HG03064 (cell line): ENCODE measurements around the gene TNIK.
"Not testable (repeated sequence)": the region's sequence is repeated elsewhere in the genome, so short reads cannot be mapped to it uniquely, and the experiment has no call there.

ENCODE experiments used
- ATAC-seq: cut with Tn5 transposase; IDR thresholded peaks from one replicate; pipeline ENCODE4 v1.9.1; 2021; ENCODE audit warnings: low read depth; ENCODE audit not compliant: unreplicated experiment

Gene TNIK

DNA sequence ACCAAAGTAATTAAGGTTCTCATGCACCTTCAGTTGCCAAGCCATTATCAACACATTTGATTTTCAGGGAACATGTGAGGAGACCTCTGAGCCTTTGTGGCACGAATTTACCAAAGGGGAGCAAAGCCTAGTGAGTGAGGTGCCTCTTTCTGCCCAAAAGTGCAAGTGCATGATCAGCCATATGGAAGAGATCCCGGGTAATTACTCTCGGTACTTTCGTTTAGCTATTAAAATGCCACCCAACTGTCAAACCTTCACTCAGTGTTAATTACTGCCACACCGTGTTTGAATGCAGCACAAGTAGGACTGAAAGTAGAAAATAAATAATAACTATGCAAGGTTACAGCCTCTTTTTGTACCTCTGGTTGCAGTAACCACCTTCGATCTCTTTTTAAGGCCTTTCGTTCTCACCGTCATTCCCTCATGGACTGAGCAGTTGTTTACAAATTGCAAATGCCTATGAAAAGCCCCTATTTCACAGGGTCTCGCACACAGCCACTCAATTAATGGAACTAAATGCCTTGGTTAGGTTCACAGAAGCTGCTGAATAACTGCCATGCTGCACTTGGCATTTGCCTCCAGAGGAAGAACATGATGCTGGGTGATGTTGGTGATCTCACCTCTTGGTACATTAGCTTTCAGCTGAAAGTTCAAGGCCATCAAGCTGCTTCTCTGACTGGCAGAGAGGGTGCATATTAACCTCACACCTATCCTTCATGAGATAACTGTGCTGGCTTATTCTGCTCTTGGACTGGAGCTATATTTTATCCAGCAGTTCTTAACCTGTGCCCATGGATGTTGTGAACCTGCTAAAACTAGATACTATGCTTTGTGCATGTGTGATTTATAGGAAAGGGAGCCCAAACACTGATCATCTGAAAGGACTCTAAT is 69.9 kb downstream of the TNIK start:
- no peak for ATAC-seq

DNA sequence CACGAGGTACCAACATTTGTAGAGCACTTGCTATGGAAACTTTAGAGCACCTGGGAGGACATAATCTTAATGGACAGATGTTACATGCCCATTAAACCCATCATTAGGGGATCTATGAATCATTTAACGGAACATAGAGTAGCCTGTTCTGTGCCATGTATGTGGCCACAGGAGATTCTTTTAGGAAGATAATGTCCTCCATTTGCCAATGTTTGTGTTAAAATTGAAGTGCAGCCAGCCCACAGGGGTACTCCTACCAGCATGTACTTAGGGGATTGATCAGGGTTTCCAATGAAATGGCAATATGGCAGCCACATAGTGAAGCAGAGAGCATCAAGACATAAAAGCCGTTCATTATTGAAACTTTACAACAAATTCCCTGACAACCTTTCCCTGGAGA is 70.7 kb downstream of the TNIK start:
- no peak for ATAC-seq

DNA sequence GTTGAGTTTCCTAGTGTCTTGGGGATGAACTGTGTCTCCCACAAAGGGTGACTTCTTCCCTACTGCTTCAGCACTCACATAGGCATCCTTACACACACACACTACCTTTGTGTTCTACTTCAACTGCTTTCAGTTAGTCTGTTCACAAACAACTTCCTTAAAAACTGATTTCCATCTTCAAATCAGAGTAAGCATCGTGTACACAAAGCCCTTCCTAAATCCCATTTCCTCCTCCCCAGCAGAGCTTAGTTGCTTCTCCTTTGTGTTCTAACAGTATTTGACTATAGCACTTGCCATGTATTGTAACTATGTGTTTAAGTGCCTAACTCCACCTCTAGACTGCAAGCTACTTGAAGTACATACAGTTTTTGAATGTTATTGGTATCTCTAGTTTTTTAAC is 71.7 kb downstream of the TNIK start:
- ATAC-seq, result no peak

DNA sequence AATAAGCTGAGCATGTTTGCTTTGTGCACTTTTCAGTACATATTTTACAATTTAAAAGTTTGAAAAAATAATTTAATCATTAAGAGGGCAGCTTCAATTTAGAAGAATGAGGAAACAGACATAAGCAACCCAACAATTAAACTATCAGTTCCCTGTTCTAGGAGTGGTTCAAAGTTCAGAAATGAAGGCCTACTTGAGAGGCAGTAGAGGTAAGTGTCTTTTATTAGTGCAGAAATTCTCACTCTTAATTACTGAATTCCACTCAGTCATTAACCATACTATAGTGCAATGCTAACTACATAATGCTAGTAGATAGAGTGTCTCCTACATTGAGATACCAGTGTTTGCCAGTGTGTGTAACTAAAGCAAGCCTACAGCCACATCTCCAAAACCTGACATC is 73.1 kb downstream of the TNIK start:
- no peak for ATAC-seq

DNA sequence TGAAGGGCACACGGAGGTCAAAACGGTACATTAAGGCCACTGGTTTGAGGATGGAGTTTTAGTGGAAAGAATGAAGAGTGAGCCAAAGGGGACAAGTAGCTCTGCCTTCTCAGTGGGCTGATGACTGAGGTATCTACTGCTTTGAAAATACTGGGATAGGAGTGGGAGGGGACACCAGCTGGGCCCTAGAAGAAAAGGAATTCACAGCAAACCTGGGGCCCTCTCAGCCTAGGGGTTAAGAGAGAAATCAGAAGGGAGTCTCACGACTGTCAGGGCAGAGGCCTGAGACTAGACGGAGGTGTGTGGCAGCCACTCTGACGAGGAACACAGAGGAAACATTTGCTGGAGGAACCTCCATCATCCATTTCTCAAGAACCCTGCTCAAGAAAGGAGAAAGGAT is 75.1 kb downstream of the TNIK start:
- no peak for ATAC-seq

DNA sequence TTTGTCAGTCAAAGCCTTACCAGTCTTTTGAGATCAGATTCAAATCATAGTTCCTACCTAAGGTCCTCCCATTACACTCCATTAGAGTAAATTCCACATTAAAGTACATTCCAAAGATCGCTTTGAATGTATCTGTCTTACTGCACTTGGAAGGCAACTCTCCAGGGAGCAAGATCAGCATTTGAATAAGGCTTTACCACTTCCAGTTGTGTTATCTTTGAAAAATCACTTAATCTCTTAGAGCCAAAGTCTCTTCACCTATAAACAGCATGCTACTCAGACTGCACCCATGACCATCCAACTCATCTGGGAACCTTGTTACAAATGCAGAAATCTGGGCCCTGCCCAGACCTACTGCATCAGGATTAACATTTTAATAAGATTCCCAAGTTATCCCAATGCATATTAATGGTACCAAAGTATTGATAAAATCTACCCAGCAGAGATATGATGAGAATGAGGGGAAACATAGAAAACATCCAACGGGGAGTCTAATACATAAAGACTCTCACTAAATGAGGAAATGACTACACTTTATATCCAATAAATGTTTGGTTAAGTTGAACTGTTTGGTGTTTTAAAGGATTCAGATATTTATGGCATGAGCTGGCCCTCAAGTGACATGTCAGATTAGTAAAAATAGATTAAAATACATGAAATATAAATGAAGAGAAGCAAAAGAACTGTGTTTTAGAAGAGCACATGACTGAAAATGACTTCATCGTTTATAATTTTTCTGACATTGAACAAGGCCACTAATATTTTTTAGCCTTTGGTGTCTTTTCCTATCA is 75.9 kb downstream of the TNIK start:
- no peak for ATAC-seq

DNA sequence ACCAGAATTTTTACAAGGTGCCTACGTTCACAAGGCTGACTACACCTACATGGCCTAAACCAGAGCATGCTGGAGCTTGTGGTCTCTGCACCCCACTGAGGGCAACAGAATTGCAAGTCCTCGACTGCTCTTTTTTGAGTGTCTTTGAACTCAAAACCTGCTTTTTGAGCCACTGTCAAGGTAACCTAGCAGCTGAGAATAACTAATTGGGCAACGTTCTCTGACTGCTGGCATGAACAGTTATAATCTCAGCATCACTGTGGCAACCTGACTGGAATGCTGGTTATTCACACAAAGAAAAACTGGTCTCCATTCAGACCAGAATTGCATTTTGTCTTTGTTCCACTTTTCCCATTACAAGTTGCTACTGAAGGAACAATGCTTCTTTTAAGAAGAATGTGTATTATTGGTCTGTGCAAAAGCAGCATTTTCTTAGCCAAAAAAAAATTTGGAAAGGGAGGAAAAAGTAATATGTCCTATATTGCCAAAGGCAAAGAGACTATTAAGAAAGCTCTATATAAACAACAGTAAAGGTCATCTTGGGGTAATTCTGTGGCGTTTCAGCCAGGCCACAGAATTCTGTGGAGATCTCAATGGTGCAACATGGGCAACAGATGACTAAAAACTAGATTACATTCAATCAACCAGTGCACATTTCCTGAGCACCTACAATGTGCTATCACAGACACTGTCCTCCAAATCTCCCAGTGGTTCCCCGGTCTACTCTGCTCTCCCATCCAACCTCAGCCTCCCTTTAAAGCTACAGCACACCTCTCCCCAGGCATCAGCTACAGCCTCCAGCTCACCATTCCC is 76.8 kb downstream of the TNIK start:
- ATAC-seq, result no peak

DNA sequence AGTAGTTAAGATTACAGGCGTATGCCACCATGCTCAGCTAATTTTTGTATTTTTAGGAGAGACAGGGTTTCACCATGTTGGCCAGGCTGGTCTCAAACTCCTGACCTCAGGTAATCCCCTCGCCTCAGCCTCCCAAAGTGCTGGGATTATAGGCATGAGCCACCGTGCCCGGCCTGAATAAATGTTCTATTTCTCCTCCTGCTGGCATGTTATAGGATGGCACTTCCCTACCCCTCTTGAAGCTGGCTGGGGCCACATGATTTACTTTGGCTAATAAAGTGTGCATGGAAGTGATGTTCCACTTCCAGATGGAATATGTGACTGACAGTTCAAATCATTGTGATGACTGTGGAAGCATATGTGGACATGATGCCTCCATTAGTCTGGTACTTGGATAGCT is 77.9 kb downstream of the TNIK start:
- ATAC-seq, result not testable (repeated sequence)

DNA sequence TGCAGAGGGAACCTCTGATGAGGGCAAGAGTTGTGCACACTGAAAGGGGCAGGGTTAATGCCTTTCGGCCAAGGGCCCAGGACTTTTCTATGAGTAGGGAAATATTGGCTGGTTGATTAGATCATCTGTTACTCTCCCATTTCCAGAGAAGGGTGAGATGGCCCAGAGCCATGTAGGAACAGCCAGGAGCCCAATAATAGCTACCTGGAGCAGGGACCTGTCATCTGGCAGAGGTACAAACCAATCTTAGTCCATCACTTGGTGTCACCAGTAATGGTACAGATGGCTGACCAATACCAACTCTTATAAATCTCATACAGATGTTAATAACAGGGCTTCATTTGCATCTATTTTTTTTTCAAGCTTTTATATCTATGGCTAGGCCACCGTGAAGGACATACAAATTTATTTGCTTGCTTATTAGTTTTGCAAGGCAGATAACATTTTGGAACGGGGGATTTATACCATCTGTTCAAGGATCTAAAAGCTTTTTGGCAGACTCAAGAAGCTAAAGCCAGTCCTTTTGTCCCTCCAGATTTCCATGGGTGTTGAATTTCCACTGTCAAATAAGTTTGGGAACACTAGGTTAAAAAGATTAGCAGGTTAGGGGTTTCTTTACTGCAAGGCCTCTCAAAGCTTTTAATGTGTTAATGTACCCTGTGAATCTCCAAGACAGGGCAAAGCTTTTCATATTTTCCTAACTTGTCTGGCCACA is 79.3 kb downstream of the TNIK start:
- ATAC-seq, result no peak

DNA sequence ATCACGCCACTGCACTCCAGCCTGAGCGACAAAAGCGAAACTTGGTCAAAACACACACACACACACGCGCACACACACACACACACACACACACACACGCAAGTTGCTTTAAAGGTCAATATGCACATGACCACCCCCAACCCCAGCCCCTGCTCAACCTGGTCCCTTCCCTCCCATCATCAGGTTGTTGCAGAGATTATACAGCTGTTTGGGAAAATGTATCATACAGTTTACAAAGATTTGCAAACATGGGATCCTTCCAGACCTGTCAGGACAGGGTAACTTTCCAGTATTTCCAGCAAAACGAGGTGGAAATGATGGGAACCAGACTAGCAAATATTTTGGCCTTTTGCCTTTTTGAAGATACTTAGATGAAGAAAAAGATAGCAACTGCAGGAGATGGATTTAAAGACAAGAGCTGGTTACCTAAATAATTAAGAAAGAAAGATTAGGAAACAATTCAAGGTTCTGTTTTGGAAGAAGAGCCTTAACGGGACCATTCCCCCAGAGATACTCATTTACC is 80.2 kb downstream of the TNIK start:
- ATAC-seq, result no peak

DNA sequence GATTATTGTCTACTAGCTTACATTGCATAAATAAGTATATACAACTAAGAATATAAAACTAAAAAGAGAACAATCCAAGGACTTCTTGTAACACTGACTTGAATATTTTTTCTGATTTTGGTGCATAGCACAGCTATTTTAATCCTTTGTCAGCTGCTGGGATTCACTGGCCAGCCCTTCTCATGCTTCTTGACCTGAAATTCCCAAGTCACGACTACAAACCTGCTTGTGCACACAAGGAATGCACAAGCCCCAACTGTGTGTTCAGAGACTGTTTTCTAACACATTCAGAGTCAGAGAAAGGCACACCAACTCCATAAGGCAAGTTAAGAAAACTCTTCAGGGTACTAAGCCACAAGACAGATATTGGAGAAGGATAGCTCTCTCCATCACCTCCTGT is 80.9 kb downstream of the TNIK start:
- ATAC-seq, result no peak

DNA sequence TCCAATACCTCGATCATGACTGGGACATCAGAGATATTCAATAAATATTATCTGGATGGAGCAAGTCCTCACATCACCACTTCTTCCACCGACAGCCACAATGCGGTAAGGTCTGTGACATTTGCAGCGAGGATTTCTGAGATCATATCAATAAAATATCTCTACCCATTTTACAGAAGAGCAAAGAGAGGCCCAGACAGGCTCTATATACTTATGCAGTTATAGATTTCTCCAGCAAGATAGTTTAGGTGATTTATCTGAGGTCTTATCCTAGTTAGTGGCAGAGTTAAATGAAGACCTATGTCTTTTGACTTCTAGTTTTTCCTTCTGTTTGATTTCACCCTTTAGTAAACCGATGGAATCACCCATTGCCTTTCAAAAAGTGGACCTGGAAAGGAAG is 81.6 kb downstream of the TNIK start:
- ATAC-seq, result no peak

DNA sequence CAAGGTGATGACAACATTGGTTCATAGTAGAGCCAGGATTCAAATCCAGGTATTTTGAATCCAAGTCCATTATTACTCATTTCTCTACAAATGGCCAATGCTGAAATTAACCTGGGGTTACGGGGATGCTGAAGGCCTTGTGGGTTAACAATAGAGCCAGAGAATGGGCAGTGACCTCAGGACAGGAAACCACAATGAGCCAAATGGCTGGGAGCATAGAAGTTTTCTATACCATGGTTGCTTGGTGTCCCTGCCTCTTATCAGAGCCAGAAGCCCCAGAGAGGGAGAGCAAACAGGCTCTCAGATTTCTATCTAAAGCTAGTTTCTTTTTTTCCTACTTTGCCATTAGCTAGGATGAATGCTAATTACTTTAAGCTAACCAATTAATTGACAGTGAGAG is 82.3 kb downstream of the TNIK start:
- no peak for ATAC-seq

DNA sequence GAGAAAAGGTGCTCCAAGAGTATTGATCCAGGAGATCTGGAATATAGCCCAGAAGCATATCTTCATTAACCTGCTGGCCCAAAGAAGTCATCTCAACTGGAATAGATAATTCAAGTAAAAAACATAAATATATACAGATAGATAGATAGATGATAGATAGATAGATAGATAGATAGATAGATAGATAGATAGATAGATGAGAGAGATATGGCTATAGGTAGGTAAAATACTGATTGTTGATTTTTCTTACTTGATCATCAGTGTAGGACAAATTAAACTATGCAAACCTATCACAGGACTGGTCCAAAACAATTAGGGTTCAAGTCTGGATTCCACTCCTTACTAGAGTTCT is 83.6 kb downstream of the TNIK start:
- ATAC-seq, result no peak

DNA sequence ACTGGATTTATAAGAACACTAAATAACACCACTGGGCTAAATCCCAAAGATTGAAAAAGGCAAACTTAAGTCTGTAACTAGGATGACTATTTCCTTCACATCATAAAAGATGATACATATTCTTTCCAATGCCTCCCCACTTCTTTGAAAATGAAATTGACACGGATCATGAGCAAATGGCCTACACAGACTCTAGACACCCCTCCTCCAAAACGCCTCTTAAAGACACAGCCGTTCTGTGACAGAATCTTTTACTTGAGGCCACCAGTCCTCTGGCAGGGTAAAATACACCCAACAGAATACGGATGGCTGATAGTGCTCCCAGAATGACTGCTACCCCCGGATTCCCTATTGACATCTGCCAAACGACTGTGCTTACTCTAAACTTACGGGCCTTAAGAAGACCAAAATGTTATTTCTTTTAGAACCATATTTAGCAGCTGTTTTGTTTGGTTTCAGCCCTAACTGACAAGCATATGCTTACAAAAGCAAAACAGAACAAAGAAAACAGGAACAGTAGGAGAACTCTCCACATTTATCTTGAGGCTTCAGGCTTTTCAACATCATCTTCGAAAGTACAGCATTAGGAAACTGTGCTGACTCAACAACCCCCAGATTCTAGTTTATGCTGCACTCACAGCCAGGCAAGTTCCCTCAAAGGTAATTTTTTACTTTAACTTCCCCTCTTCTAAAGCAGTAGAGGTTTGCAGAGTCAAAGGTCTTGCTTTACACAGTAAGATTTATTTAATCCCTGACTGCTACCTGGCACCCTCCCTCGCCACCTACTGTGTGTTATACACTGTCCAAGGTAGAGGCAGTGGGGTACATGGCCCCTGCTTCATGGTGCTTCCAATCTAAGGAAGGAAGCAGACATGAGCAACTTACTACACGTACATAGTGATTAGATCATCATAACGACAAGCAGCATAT is 84.3 kb downstream of the TNIK start:
- no peak for ATAC-seq

DNA sequence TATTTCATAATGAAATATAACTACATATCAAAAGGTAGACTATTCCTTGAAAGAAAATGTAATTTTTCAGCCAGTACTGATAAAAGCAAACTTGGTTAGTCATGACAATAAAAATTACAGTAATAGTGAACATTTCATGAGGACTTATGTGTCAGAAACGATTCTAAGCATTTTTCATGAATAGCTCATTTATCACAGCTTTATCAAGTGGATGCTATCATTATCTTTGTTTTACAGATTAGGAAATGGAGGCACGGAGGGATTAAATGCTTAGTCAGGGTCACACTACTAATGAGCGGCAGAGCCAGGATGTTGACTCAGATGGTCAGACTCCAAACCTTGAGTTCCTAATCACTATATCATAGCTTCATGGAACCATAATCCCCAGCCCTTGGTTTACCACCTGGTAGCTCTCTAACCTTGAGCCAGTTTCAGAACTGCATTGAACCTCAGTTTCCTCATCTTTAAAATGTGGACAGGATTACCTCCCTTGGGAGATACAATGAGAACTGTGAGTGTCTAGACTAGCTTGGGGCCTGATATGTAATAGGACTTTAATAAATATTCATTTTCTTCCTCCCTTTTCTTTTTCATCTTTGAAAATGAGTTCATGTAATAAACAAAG is 85.4 kb downstream of the TNIK start:
- no peak for ATAC-seq

DNA sequence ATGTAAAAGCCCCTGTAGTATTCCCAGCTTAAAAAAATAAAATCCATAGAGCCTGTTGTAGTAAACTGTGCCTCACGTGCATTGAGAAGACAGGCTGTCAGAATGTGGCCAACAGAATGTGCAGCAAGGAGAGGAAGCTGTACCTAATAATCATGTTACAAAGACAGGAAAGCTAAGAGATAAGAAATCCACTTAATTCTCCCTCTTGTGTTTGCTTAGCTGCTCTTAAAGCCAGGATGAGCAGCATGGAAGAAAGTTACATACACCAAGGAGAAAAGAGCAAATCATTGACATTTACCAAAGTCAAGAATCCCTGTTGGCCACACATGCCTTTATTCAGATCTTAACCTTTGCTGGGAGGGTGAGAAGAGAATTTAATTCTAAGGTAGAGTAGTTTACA is 85.9 kb downstream of the TNIK start:
- ATAC-seq, result no peak

DNA sequence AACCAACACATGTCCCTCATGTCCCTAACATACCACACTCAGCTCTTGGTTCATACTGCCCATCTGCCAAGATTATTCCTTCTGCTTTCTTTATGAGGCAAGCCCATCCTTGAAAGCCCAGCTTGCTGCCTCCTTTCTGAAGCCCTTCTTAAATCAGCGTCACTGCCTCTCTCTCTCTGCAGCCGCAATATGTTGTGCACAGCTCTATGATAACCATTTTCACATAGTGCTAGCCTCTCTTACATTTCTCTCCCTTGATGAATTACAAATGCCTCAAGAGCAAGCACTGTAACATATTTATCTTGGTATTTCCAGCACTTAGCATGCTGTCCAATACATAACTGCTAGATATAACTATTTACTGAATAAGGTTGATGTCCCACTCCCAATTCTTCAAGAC is 86.5 kb downstream of the TNIK start:
- ATAC-seq, result no peak

DNA sequence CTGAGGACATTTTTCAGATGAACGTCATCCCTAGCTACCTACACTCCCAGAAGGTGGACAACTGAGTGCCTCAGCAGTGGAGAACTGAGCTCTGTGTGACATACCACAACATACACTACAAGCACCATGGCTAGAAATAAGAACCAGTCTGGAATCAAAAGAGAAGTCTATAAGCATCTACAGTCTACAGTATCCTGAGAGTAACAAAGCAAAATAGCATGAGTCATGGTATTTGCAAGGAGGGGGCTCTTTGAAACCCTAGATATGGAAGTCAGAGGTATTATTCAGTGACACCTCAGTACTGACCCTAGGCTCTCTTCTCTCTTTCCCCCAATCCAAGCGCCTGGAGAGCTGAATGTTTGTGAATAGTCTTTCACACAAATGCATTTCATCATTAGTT is 87.5 kb downstream of the TNIK start:
- ATAC-seq, result no peak
